ENCODE data around the gene EXOSC1. TPM values are rescaled to one million over a fixed set of nuclear protein-coding genes. Genes with fewer than 3 reads are reported as not detected.

The EXOSC1 gene
- total and polyA plus RNA-seq, 2 donors (not counting 1 experiment from before 2014, with no cell fraction given): 32.2 to 44.5 TPM

- Mint-ChIP-seq H3K27ac (no peak overlapping the region), H3K27me3 (no peaks in the 10 kb centered on the region), H3K4me3 (no peak overlapping the region), H3K9me3 (ENCODE audit: insufficient read depth) (no peaks in the 10 kb centered on the region), H3K4me1 (no peaks in the 10 kb centered on the region)
- CTCF ChIA-PET: no interaction called here
- ATAC-seq (ENCODE audit: low read depth): no peak
- intact Hi-C loops (cut with micrococcal nuclease): no loop called here
- no peaks in the 10 kb centered on the region for H3K9me3 ChIP-seq (ENCODE audit: control extremely low read depth in 1 of 3, control insufficient read depth in 2 of 3, insufficient read depth in 1 of 3, low read length in 2 of 3)
- peaks cover 10 to 65% of the 10 kb centered on the region in 2 experiments for H3K36me3 ChIP-seq (replicated peaks in 1 of 2; ENCODE audit: control extremely low read depth in 1 of 2, control insufficient read depth in 1 of 2, extremely low read depth in 1 of 2, insufficient read depth in 2 of 2, low read length in 1 of 2)
- no peak overlapping the region for H3K4me3 ChIP-seq (ENCODE audit: control extremely low read depth in 1 of 5, extremely low read depth in 1 of 5, insufficient read depth in 1 of 5, low read depth in 2 of 5, low read length in 4 of 5)
- H3K79me2 ChIP-seq (ENCODE audit: control insufficient read depth, insufficient read depth, low read length): no peaks in the 10 kb centered on the region
- no peak overlapping the region for H2AFZ ChIP-seq (ENCODE audit: insufficient read depth, low read depth, low read length, poor library complexity, severe bottlenecking)
- POLR2A ChIA-PET: no interaction called here
- no peaks in the 10 kb centered on the region for H3K27me3 ChIP-seq (replicated peaks in 1 of 4; ENCODE audit: control extremely low read depth in 1 of 4, control insufficient read depth in 3 of 4, insufficient read depth in 4 of 4, low read length in 3 of 4)
- H3K4me1 ChIP-seq (ENCODE audit: control insufficient read depth in 2 of 2, insufficient read depth in 2 of 2, low read length in 2 of 2): no peaks in the 10 kb centered on the region
- no peak overlapping the region for H3K27ac ChIP-seq (ENCODE audit: low read length in 2 of 2)
- no peak for TF ChIP-seq EZH2 (IDR thresholded peaks at IDR 0.05; ENCODE audit: borderline replicate concordance, insufficient read depth, low read depth, low read length, poor library complexity, severe bottlenecking)
- TF ChIP-seq CTCF (IDR thresholded peaks at IDR 0.05): no peak
- no peaks in the 10 kb centered on the region for H4K20me1 ChIP-seq (ENCODE audit: control insufficient read depth, insufficient read depth, low read length, poor library complexity, severe bottlenecking)
- no peak overlapping the region for H3K4me2 ChIP-seq (replicated peaks; ENCODE audit: low read depth, low read length, poor library complexity, severe bottlenecking)
- 100% methylated on average over 5 of the region's 6 CpGs for WGBS (ENCODE audit: insufficient coverage)
- no peak overlapping the region for H3K9ac ChIP-seq (ENCODE audit: low read length)
- DNase-seq: no peak
These were observed 10.6 kb downstream of the EXOSC1 start for GRCh38 chr10:97435211-97435610.

GRCh38 chr10:97434557-97434956, 11.2 kb downstream of the EXOSC1 start:
- Histone ChIP-seq H3K79me2 (ENCODE audit: control insufficient read depth, insufficient read depth, low read length) (peaks cover 5% of the 10 kb centered on the region), H3K27me3 (replicated peaks in 1 of 4; ENCODE audit: control extremely low read depth in 1 of 4, control insufficient read depth in 3 of 4, insufficient read depth in 4 of 4, low read length in 3 of 4) (no peaks in the 10 kb centered on the region), H4K20me1 (ENCODE audit: control insufficient read depth, insufficient read depth, low read length, poor library complexity, severe bottlenecking) (no peaks in the 10 kb centered on the region), H2AFZ (ENCODE audit: insufficient read depth, low read depth, low read length, poor library complexity, severe bottlenecking) (no peak overlapping the region), H3K36me3 (replicated peaks in 1 of 2; ENCODE audit: control extremely low read depth in 1 of 2, control insufficient read depth in 1 of 2, extremely low read depth in 1 of 2, insufficient read depth in 2 of 2, low read length in 1 of 2) (peaks cover 10 to 66% of the 10 kb centered on the region in 2 experiments), H3K27ac (ENCODE audit: low read length in 2 of 2) (no peak overlapping the region), H3K4me3 (ENCODE audit: control extremely low read depth in 1 of 5, extremely low read depth in 1 of 5, insufficient read depth in 1 of 5, low read depth in 2 of 5, low read length in 4 of 5) (no peak overlapping the region), H3K9me3 (ENCODE audit: control extremely low read depth in 1 of 3, control insufficient read depth in 2 of 3, insufficient read depth in 1 of 3, low read length in 2 of 3) (no peaks in the 10 kb centered on the region), H3K4me2 (replicated peaks; ENCODE audit: low read depth, low read length, poor library complexity, severe bottlenecking) (no peak overlapping the region), H3K4me1 (ENCODE audit: control insufficient read depth in 2 of 2, insufficient read depth in 2 of 2, low read length in 2 of 2) (no peaks in the 10 kb centered on the region), H3K9ac (ENCODE audit: low read length) (no peak overlapping the region)
- intact Hi-C loops (cut with micrococcal nuclease): no loop called here
- Mint-ChIP-seq H3K4me1 (no peaks in the 10 kb centered on the region), H3K27ac (no peak overlapping the region), H3K4me3 (no peak overlapping the region), H3K9me3 (ENCODE audit: insufficient read depth) (no peaks in the 10 kb centered on the region), H3K27me3 (no peaks in the 10 kb centered on the region)
- no peak for DNase-seq
- WGBS (ENCODE audit: insufficient coverage): 100% methylated on average over 1 of the region's 1 CpG
- ATAC-seq (ENCODE audit: low read depth): no peak
- TF ChIP-seq CTCF (IDR thresholded peaks at IDR 0.05): no peak
- no peak for TF ChIP-seq EZH2 (IDR thresholded peaks at IDR 0.05; ENCODE audit: borderline replicate concordance, insufficient read depth, low read depth, low read length, poor library complexity, severe bottlenecking)
- POLR2A ChIA-PET: no interaction called here
- CTCF ChIA-PET: interaction anchor here (1.0 kb wide), 1 partner anchor 28 kb away, joined by 3 read pairs; no protein-coding TSS in a partner anchor
